ENCODE data around the gene ANK2.

DNA sequence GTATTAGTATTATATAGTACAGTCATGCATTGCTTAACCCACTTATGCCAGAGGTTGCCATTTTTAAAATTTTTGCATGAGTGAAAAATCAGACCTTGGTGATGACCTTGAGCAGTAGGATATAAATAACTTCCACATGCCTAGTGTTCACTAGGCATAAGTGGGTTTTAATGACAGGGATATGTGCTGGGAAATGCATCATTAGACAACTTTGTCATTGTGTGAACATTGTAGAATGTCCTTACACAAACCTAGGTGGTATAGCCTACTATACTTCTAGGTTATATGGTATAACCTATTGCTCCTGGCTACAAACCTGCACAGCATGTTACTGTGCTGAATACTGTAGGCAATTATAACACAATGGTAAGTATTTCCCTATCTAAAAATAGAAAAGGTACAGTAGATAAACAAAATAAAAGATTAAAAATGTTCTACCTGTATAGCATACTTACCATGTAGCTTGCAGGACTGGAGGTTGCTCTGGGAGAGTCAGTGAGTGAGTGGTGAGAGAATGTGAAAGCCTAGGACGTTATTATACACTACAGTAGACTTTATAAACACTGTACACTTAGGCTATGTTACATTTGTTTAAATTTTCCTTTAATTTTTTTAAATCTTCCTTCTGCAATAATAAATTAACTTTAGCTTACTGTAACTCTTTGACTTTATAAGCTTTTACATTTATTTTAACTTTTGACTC, 326.7 kb downstream of the ANK2 start:
- TF ChIP-seq CTCF (IDR thresholded peaks at IDR 0.05; ENCODE audit: insufficient read depth, low read length) (no peak), POLR2AphosphoS5 (IDR thresholded peaks at IDR 0.05; ENCODE audit: low read depth) (no peak), REST (IDR thresholded peaks at IDR 0.05; ENCODE audit: insufficient replicate concordance, low read depth) (no peak)
